ENCODE results near the gene C13orf46. TPM values are rescaled to one million over a fixed set of nuclear protein-coding genes. Genes with fewer than 3 reads are reported as not detected.

The C13orf46 gene
- total RNA-seq, 4 donors from 2014 or later = not detected

DNA sequence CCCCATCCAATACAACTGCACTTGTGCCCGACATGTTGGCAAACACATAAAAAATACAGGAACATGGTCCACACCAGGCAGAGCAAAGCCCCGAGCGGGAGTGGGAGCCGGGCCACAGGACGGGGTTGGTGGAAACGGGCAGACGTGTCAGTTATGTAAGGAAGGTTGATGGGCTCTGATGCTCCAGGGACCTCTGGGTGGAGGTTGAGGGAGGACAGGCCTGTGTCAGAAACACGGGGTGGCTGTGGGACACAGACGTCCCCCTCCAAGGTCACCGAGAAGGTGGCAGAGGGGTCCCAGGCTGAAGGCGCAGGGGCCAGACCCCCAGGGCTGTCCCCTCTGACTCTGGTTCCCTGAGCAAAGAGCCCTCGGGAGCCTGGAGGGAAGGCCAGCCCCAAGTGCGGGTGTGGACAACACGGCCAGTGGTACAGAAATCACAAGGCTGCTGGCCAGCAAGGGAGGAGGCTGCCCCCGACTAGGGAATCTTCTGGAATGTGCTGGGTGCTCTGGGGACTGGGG is 31.4 kb upstream of the C13orf46 start:
- no peaks in the 10 kb centered on the region for H3K27me3 ChIP-seq
- TF ChIP-seq CTCF (IDR thresholded peaks at IDR 0.05) = no peak
- no peak for TF ChIP-seq POLR2A (IDR thresholded peaks at IDR 0.05)
- H3K4me1 ChIP-seq = no peaks in the 10 kb centered on the region
- intact Hi-C loops (cut with DNase I) = no loop called here
- no peaks in the 10 kb centered on the region for H3K9me3 ChIP-seq
- no peak overlapping the region for H3K27ac ChIP-seq
- H3K36me3 ChIP-seq = peaks cover 0 to 35% (median 13%) of the 10 kb centered on the region in 3 donors
- H3K4me3 ChIP-seq = no peak overlapping the region
- WGBS, 2 donors = 82 to 89% methylated on average over 8 to 9 of the region's 15 CpGs
- DNase-seq = no peak

GRCh38 chr13:114004420-114005205 is 30.7 kb upstream of the C13orf46 start:
- TF ChIP-seq CTCF (IDR thresholded peaks at IDR 0.05) (no peak), POLR2A (IDR thresholded peaks at IDR 0.05) (no peak)
- Histone ChIP-seq H3K4me3 (no peak overlapping the region), H3K36me3 (peaks cover 0 to 28% (median 7%) of the 10 kb centered on the region in 3 donors), H3K4me1 (no peaks in the 10 kb centered on the region), H3K9me3 (no peaks in the 10 kb centered on the region), H3K27me3 (no peaks in the 10 kb centered on the region), H3K27ac (no peak overlapping the region)
- intact Hi-C loops (cut with DNase I) = no loop called here
- no peak for DNase-seq
- 78 to 84% methylated on average over 38 to 41 of the region's 41 CpGs for WGBS, 2 donors

GRCh38 chr13:114002771-114003321 is 29.0 kb upstream of the C13orf46 start:
- H3K9me3 ChIP-seq = no peaks in the 10 kb centered on the region
- H3K4me3 ChIP-seq = no peak overlapping the region
- peaks cover 0 to 10% (median 0%) of the 10 kb centered on the region in 3 donors for H3K4me1 ChIP-seq
- intact Hi-C loops (cut with DNase I) = no loop called here
- H3K27me3 ChIP-seq = no peaks in the 10 kb centered on the region
- 77 to 90% methylated on average over 11 to 19 of the region's 24 CpGs for WGBS, 2 donors
- peaks cover 0 to 19% (median 0%) of the 10 kb centered on the region in 3 donors for H3K36me3 ChIP-seq
- no peak for DNase-seq
- TF ChIP-seq CTCF (IDR thresholded peaks at IDR 0.05) = no peak
- TF ChIP-seq POLR2A (IDR thresholded peaks at IDR 0.05) = no peak
- no peak overlapping the region for H3K27ac ChIP-seq

DNA sequence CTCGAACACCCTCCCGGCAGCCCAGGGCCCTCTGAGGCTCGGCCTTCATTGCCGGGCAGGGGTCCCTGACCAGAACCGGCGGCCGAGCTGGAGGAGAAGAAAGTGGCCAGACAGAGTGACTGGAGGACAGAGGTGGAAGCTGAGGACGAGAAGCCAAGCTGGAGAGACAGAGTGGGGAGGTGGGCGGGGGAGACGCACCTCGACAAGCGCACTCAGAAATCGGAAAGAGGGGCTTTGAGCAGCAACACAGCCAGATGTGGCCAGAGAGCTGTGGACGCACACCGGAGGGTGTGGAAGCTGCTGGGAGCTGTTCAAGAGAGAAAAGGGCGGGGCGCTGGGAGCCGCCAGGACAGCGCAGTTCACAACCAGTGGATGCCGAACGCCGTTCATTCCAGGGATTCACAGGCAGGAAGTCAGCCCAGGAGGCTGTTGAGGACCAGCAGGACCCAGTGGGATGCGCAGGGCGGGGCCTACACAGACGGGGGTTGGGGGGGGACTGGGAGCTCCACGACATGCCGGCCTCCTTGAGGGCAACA is 28.2 kb upstream of the C13orf46 start:
- peaks cover 0 to 17% (median 0%) of the 10 kb centered on the region in 3 donors for H3K4me1 ChIP-seq
- intact Hi-C loops (cut with DNase I) = no loop called here
- DNase-seq = no peak
- H3K27me3 ChIP-seq = no peaks in the 10 kb centered on the region
- peaks cover 0 to 19% (median 0%) of the 10 kb centered on the region in 3 donors for H3K36me3 ChIP-seq
- no peaks in the 10 kb centered on the region for H3K9me3 ChIP-seq
- H3K27ac ChIP-seq = no peak overlapping the region
- WGBS, 2 donors = 45 to 66% methylated on average over 17 of the region's 27 CpGs
- no peak overlapping the region for H3K4me3 ChIP-seq
- no peak for TF ChIP-seq CTCF (IDR thresholded peaks at IDR 0.05)
- no peak for TF ChIP-seq POLR2A (IDR thresholded peaks at IDR 0.05)

Data from esophagus squamous epithelium (tissue), 5 donors.